KMS-11 (cell line): Measurements from ENCODE around the gene AP5M1.
"Not testable (repeated sequence)": the region's sequence is repeated elsewhere in the genome, so short reads cannot be mapped to it uniquely, and the experiment has no call there.

Source experiments
- H2AFZ ChIP-seq: fragments of 200-600 bp; sonication (generic); 2 replicates; pipeline ENCODE4 v1.6.1; 2016; ENCODE audit warnings: antibody characterized with exemption, mixed run types, low read depth
- H3K27ac ChIP-seq: fragments of 200-600 bp; sonication (generic); 2 replicates; pipeline ENCODE4 v1.6.1; 2016; ENCODE audit warnings: mild to moderate bottlenecking, mixed run types
- H3K27me3 ChIP-seq: fragments of 200-600 bp; sonication (generic); 2 replicates; pipeline ENCODE4 v1.6.1; 2017; ENCODE audit warnings: mild to moderate bottlenecking, low read depth, mixed run types, moderate library complexity; ENCODE audit not compliant: insufficient read depth
- H3K36me3 ChIP-seq: fragments of 200-600 bp; sonication (generic); 2 replicates; pipeline ENCODE4 v1.6.1; 2017; ENCODE audit warnings: mild to moderate bottlenecking, mixed run types; ENCODE audit not compliant: insufficient read depth
- H3K4me1 ChIP-seq: fragments of 200-600 bp; sonication (generic); 2 replicates; pipeline ENCODE4 v1.6.1; 2016; ENCODE audit warnings: mild to moderate bottlenecking, low read depth, mixed run types; ENCODE audit not compliant: poor library complexity, severe bottlenecking
- H3K4me2 ChIP-seq: fragments of 200-600 bp; sonication (generic); 2 replicates; pipeline ENCODE4 v1.7.0; 2016; ENCODE audit warnings: mild to moderate bottlenecking, mixed run types
- H3K4me3 ChIP-seq: fragments of 200-600 bp; sonication (generic); IDR thresholded peaks from 2 replicates; pipeline ENCODE4 v1.6.1; 2017; ENCODE audit warnings: low read depth, low read length, mixed read lengths; ENCODE audit not compliant: insufficient read depth
- H3K79me2 ChIP-seq: fragments of 200-600 bp; sonication (generic); 2 replicates; pipeline ENCODE4 v1.6.1; 2016; ENCODE audit warnings: low read depth, mixed run types; ENCODE audit not compliant: insufficient read depth
- H3K9ac ChIP-seq: fragments of 200-600 bp; sonication (generic); 2 replicates; pipeline ENCODE4 v1.6.1; 2016; ENCODE audit warnings: mild to moderate bottlenecking, mixed run types
- H4K20me1 ChIP-seq: fragments of 200-600 bp; sonication (generic); 2 replicates; pipeline ENCODE4 v1.6.1; 2016; ENCODE audit warnings: mild to moderate bottlenecking, mixed run types; ENCODE audit not compliant: insufficient read depth
- CTCF ChIP-seq: fragments of 200-600 bp; sonication (generic); conservative IDR thresholded peaks from 2 replicates; pipeline ENCODE4 v1.6.1; 2017; ENCODE audit warnings: low read depth, mild to moderate bottlenecking, antibody characterized with exemption, low read length, moderate library complexity, mixed read lengths

The AP5M1 gene

GRCh38 chr14:57319636-57320192 lies 50.9 kb downstream of the AP5M1 start:
- TF ChIP-seq CTCF, result no peak
- Histone ChIP-seq H3K27ac (no peak overlapping the region), H3K27me3 (no peaks in the 10 kb centered on the region), H3K36me3 (no peaks in the 10 kb centered on the region), H2AFZ (no peak overlapping the region), H3K4me2 (no peak overlapping the region), H3K79me2 (no peaks in the 10 kb centered on the region), H3K4me1 (no peaks in the 10 kb centered on the region), H4K20me1 (no peaks in the 10 kb centered on the region), H3K9ac (no peak overlapping the region), H3K4me3 (no peak overlapping the region)

- Histone ChIP-seq H3K79me2 (no peaks in the 10 kb centered on the region), H2AFZ (no peak overlapping the region), H3K27me3 (no peaks in the 10 kb centered on the region), H4K20me1 (no peaks in the 10 kb centered on the region), H3K27ac (no peak overlapping the region), H3K4me1 (no peaks in the 10 kb centered on the region), H3K4me2 (no peak overlapping the region), H3K4me3 (no peak overlapping the region), H3K36me3 (no peaks in the 10 kb centered on the region), H3K9ac (no peak overlapping the region)
- no peak for TF ChIP-seq CTCF
Measured at GRCh38 chr14:57323721-57324120, 55.0 kb downstream of the AP5M1 start.

- H2AFZ ChIP-seq, result no peak overlapping the region
- H3K4me3 ChIP-seq, result no peak overlapping the region
- no peak overlapping the region for H3K27ac ChIP-seq
- no peaks in the 10 kb centered on the region for H3K79me2 ChIP-seq
- no peaks in the 10 kb centered on the region for H3K36me3 ChIP-seq
- no peak for TF ChIP-seq CTCF
- no peaks in the 10 kb centered on the region for H4K20me1 ChIP-seq
- no peak overlapping the region for H3K9ac ChIP-seq
- H3K4me2 ChIP-seq, result no peak overlapping the region
- no peaks in the 10 kb centered on the region for H3K4me1 ChIP-seq
- no peaks in the 10 kb centered on the region for H3K27me3 ChIP-seq
Measured at GRCh38 chr14:57326253-57326652, 57.5 kb downstream of the AP5M1 start.

GRCh38 chr14:57329833-57330232 lies 61.1 kb downstream of the AP5M1 start:
- Histone ChIP-seq H3K79me2 (no peaks in the 10 kb centered on the region), H4K20me1 (no peaks in the 10 kb centered on the region)

GRCh38 chr14:57332475-57332874 lies 63.7 kb downstream of the AP5M1 start:
- H3K27ac ChIP-seq, H3K79me2 ChIP-seq, H3K36me3 ChIP-seq, H3K4me2 ChIP-seq, H4K20me1 ChIP-seq, H3K4me3 ChIP-seq, H2AFZ ChIP-seq, H3K4me1 ChIP-seq, H3K27me3 ChIP-seq, H3K9ac ChIP-seq: not testable (repeated sequence)

More at GRCh38 chr14:57329833-57330232, 61.1 kb downstream of the AP5M1 start:
- Histone ChIP-seq H3K27ac (no peak overlapping the region), H3K9ac (no peak overlapping the region), H3K4me1 (no peaks in the 10 kb centered on the region), H2AFZ (no peak overlapping the region), H3K4me2 (no peak overlapping the region), H3K36me3 (no peaks in the 10 kb centered on the region), H3K4me3 (no peak overlapping the region), H3K27me3 (no peaks in the 10 kb centered on the region)
- TF ChIP-seq CTCF, result no peak

GRCh38 chr14:57333726-57334125 lies 65.0 kb downstream of the AP5M1 start:
- not testable (repeated sequence) for H3K27ac ChIP-seq, H3K4me1 ChIP-seq, H3K36me3 ChIP-seq, H3K9ac ChIP-seq, H3K4me2 ChIP-seq, H4K20me1 ChIP-seq, H3K4me3 ChIP-seq, H2AFZ ChIP-seq, H3K27me3 ChIP-seq, H3K79me2 ChIP-seq

- not testable (repeated sequence) for H3K4me3 ChIP-seq, H3K79me2 ChIP-seq, H3K27ac ChIP-seq, H3K36me3 ChIP-seq, H3K4me1 ChIP-seq, H3K4me2 ChIP-seq, H2AFZ ChIP-seq, H4K20me1 ChIP-seq, H3K27me3 ChIP-seq, H3K9ac ChIP-seq
Measured at GRCh38 chr14:57343545-57344297, 75.0 kb downstream of the AP5M1 start.
